Measurements from ENCODE around the gene AHNAK2. TPM values are rescaled to one million over a fixed set of nuclear protein-coding genes. Genes with fewer than 3 reads are reported as not detected.

Gene AHNAK2
- total and polyA plus RNA-seq, 2 donors (not counting 1 experiment from before 2014, with no cell fraction given), result 6.6 to 106 TPM

DNA sequence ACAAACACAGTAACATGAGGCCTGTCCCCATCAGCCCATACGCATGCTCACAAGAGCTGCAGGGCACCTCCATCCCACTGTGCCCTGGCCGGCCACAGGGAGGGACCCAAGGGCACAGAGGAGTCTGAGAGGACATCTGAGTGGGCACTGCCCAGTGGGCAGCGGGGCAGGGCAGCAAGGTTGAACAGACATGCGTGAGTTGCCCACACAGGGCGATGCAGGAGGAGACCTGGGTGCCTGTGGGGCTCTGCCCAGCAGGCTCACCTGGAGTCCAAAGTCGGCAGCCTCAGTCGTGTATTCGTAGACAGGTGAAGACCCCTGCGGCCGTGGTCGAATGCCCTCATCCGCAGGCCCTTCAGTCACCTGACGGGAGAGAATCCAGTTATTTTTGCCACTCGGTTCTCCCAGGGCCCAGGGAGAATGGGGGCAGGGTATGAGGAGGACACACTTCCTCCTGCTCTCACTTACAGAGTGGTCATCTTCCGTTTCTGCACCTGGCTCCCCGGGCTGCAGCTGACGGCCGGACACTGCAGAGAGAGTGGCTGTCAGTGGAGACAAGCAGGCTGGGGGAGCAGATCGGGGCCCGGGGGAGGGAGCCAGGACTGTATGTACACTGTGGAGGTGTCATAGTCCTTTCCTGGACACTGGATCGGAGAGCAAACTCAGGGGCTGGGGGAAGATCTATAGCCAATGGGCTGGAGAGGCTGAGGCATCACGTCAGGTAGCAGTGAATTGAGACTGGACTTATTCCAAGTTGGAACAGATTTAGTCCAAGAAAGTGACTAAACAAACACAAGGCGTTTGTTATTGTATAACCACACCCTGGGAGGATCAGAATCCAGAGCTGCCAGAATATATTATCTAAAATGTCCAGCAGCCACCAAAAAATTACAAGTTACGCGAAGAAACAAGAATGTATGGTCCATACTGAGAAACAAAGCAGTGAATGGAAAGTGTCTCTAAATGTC is 20.7 kb downstream of the AHNAK2 start:
- DNase-seq (ENCODE audit: low read depth in 2 of 2), result peak in 1 of 2 donors; percentile 12
- Histone ChIP-seq H3K4me3 (replicated peaks in 1 of 4; ENCODE audit: control extremely low read depth in 1 of 4, insufficient read depth in 1 of 4, low read depth in 3 of 4, low read length in 4 of 4) (no peak overlapping the region), H4K20me1 (ENCODE audit: control insufficient read depth, extremely low read depth, insufficient read depth, low read length) (no peaks in the 10 kb centered on the region), H3K27me3 (ENCODE audit: control insufficient read depth, insufficient read depth, low read length) (no peaks in the 10 kb centered on the region), H3K36me3 (ENCODE audit: control insufficient read depth, insufficient read depth, low read length) (no peaks in the 10 kb centered on the region), H3K9me3 (ENCODE audit: control insufficient read depth, insufficient read depth, low read depth, low read length) (no peaks in the 10 kb centered on the region), H3K4me1 (ENCODE audit: control insufficient read depth, extremely low read depth, insufficient read depth, low read length) (no peaks in the 10 kb centered on the region), H3K9ac (ENCODE audit: insufficient read depth, low read length) (no peak overlapping the region), H2AFZ (ENCODE audit: low read length) (no peak overlapping the region), H3K27ac (ENCODE audit: insufficient read depth, low read length) (no peak overlapping the region), H3K79me2 (ENCODE audit: control insufficient read depth, insufficient read depth, low read length) (no peaks in the 10 kb centered on the region), H3K4me2 (ENCODE audit: extremely low read depth, insufficient read depth, low read length) (no peak overlapping the region)
- TF ChIP-seq CTCF (conservative IDR thresholded peaks at IDR 0.05 in 1 of 2, IDR thresholded peaks at IDR 0.05 in 1 of 2; ENCODE audit: low read depth in 1 of 2, low read length in 2 of 2) (no peak), EZH2 (IDR thresholded peaks at IDR 0.05; ENCODE audit: low read length, missing control alignments) (no peak)

DNA sequence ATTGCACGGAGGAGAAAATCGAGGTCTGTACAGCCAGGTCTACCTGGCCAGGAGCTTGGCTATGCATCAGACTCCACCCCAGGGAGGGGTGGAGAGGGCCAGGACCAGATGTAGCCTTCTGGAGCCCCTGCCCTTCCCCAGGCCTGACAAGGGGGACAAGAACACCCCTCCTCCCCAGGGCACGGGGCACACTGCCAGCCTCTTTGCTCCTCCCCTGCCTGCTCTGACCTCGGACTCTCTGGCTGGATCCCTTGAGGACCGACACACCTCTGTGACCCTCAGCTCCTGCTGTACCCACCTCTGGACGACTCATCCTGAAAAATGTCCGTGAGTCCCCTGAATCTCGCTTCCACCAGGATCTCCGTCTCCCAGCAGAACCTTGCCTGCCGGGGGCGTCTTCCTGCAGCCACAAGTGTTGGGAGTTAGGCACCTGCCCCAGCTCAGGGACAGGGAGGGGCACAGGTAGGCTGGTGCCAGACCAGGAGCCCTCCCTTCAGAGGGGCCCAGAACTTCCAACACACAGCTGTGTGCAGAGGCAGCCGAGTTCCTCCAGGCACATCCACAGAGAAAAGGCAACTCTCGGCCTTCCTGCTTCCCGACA is 21.8 kb downstream of the AHNAK2 start:
- H3K27me3 ChIP-seq (ENCODE audit: control insufficient read depth, insufficient read depth, low read length), result no peaks in the 10 kb centered on the region
- H3K79me2 ChIP-seq (ENCODE audit: control insufficient read depth, insufficient read depth, low read length), result no peaks in the 10 kb centered on the region

More for the DNA sequence above, 21.8 kb downstream of the AHNAK2 start:
- Histone ChIP-seq H3K27ac (ENCODE audit: insufficient read depth, low read length) (no peak overlapping the region), H2AFZ (ENCODE audit: low read length) (no peak overlapping the region), H3K9ac (ENCODE audit: insufficient read depth, low read length) (no peak overlapping the region), H4K20me1 (ENCODE audit: control insufficient read depth, extremely low read depth, insufficient read depth, low read length) (no peaks in the 10 kb centered on the region), H3K4me1 (ENCODE audit: control insufficient read depth, extremely low read depth, insufficient read depth, low read length) (no peaks in the 10 kb centered on the region), H3K4me2 (ENCODE audit: extremely low read depth, insufficient read depth, low read length) (no peak overlapping the region), H3K9me3 (ENCODE audit: control insufficient read depth, insufficient read depth, low read depth, low read length) (no peaks in the 10 kb centered on the region), H3K4me3 (replicated peaks in 1 of 4; ENCODE audit: control extremely low read depth in 1 of 4, insufficient read depth in 1 of 4, low read depth in 3 of 4, low read length in 4 of 4) (no peak overlapping the region), H3K36me3 (ENCODE audit: control insufficient read depth, insufficient read depth, low read length) (no peaks in the 10 kb centered on the region)
- TF ChIP-seq EZH2 (IDR thresholded peaks at IDR 0.05; ENCODE audit: low read length, missing control alignments), result no peak
- TF ChIP-seq CTCF (conservative IDR thresholded peaks at IDR 0.05 in 1 of 2, IDR thresholded peaks at IDR 0.05 in 1 of 2; ENCODE audit: low read depth in 1 of 2, low read length in 2 of 2), result no peak
- no peak for DNase-seq (ENCODE audit: low read depth in 2 of 2)

All from fibroblast of lung (primary cell).